Measurements from ENCODE around the gene BIN2.

DNA sequence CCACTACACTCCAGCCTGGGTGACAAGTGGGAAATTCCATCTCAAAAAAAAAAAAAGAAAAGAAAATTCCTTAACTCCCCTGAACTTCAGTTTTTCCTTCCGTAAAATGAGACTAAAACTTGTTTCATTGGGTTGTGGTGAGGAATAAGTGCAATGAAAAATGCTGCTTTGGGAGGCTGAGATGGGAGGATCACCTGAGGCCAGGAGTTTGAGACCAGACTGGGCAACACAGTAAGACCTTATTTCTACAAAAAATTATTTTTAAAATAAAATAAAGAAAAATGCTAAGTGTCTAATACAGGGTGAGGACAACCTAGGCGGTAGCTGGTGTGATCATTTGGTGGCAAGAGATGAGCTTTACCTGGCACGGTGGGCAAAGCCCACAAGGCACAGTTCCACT lies 60.6 kb downstream of the BIN2 start:
- TF ChIP-seq CTCF (IDR thresholded peaks at IDR 0.05 in 2 of 3, conservative IDR thresholded peaks at IDR 0.05 in 1 of 3; ENCODE audit: control insufficient read depth in 2 of 3, extremely low read depth in 1 of 3, insufficient read depth in 1 of 3, low read depth in 3 of 3, low read length in 3 of 3) = no peak
- no peak for TF ChIP-seq SMAD1 (IDR thresholded peaks at IDR 0.05; ENCODE audit: low read depth, partially characterized antibody)
